ENCODE results near the gene MRM2.

MRM2 gene

DNA sequence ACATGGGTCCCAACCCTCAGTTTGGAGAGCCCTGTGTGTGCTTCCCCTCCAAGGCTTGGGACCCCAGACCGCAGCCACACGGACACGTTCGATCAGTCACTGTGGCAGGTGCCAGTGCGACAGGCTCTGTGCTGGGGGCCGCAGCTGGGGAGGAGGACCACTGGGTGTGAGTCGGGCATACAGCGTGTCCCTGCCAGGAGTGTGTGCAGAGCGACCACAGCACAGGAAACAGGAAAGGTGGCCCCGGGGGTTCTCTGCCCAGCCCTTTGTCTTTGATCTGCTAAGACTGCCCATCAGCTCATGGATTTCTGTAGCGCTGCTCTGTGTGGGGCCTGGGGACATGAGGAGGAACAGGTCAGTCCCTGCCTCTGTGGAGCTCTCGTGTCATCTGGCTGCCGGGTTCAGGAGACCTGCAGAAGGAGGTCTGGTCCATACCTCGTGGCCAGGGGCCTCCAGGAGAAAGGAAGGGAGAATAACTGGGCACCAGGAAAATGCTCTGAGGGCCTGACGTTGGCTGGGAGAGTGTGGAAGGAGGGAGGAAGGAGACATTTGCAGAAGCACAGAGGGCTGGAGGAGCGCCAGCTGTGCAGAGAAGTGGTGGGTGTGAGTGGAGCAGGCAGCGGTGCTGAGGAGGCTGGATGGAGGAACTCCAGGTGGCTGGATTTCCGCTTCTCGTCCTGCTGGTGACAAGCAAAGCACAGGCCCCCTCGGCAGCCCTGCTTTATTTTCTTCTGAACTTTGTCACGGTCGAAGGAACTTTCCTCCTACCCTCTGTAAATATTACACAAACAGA is 4.1 kb upstream of the MRM2 start:
- DNase-seq: no peak

- no peak for DNase-seq
Measured at GRCh38 chr7:2244404-2244995, 2.5 kb upstream of the MRM2 start.

DNA sequence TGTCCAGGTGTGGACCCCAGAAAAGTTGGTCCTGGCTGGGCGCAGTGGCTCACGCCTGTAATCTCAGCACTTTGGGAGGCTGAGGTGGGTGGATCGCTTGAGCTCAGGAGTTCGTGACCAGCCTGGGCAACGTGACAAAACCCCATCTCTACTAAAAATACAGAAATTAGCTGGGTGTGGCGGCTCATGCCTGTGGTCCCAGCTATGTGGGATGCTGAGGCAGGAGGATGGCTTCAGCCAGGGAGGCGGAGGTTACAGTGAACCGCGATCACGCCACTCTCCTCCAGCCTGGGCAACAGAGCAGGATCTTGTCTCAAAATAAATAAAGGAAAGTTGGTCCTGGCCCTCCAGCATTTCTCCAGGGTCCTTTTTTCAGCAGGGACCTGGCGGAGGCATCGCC is 1.5 kb upstream of the MRM2 start:
- no peak for DNase-seq

DNA sequence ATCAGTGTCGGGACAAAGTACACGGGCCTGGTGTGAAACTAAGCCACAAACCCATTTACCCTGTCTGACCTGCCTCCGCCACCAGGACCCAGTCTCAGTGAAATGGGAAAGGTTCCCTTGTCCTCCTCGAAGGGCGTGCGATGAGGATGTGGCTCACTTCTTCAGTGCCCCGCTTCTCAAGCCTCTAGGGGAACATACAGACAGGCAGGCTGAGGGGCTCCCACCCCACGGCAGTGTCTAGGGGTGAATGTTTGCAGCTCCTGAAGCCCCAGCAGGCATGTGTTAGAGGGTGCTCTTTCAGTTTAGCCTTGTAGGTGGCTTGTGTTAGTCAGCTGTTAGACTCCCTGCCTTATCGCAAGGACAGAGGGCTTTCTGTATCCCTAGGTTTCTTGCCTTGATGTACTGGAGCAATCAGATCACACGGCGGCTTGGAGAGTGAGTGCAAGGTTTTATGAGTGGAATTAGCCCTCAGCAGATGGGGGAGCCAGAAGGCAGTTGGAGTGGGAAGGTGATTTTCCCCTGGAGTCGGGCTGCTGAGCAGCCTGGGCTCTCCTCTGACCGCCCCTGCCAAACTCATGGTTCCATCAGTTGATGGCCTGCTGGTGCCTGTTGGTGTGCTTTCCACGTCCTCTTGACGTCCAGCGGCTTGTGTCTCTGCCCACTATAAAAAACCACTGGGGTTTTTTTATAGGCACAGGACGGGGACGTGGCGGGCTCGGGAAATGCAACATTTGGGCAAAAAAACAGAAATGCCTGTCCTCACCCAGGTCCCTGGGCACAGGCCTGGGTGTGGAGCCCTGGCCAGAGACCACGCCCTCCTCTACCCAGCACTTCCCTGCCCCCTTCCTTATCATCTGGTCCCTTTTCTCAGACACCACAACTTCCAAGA is 780 bp upstream of the MRM2 start:
- DNase-seq: no peak

- no peak for DNase-seq
Measured at GRCh38 chr7:2239242-2239641, 2.8 kb downstream of the MRM2 start.

DNA sequence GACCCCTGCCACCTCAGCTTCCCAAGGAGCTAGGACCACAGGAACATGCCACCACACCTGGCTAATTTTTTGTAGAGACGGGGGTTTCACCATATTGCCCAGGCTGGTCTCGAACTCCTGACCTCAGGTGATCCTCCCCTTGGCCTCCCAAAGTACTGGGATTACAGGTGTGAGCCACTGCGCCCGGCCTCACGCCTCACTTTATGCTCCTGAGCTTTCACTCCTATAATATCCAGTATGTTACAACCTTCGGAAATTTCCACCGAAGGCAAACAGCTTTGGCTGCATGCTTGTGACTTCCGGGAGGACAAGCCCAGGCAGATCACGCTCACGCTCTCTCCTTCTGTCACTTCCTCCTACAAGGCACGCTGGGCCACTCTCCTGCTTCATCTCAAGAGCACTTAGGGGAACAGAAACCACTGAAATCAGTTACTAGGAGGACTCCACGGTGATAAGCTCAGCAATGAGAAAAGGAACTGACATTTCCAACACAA is 4.8 kb downstream of the MRM2 start:
- DNase-seq: no peak

DNA sequence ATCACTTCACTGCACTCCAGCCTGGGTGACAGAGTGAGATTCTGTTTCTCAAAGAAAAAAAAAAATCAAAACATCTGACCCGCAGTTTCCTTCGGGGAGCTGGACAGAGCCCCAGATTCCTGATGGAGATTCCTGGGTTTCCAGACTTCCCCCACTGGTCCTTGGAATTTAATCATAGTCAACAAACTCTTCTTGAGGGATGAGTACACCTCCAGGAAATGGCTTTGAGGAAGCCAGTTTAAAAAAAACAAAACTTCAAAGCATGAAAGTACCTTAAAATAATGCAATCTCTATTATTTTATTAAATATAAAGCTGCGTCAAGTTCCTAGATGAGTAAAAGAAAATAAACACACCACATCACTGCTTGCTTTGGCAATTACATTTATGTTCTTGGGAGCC is 8.1 kb downstream of the MRM2 start:
- DNase-seq: no peak

DNA sequence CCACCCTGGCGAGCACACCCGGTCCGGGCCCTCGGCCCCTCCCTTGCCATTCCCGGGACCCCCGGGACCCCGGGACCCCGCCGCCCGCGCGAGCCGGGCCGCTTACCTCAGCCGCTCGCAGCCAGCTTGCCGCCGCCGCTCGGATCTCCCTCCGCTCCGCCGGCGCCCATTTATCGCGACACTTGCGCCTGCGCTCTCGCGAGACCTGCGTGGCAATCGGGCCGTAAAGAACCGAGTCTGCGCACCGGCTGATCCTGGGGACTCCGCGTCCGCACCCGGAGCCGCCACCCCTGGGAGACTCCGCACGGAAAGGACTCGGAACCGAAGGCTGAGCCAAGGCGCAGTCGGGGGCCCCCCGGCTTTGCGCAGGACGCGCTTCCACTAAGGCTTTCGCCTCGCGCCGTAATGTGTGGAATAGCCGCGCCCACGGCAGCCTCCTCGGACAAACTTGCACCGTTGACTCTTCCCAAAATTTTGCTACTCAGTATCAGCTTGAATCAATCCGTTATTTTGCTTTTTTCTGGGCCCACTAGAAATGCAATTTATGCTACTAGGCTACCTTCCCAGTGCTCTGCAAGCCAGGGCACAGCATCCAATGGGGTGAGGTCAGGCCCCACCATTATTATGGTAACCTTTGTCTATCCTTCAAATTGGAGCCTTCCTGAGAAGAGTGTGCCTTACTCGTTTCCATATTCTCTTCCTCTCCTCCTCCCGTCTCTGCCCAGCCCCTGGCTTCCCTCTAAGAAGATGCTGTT is 9.1 kb downstream of the MRM2 start, which contains the start of gene MAD1L1:
MAD1L1 (minus strand) TSS at position 180 of the 755 bp plus-strand sequence. CDS start 2,812 bp downstream, outside the sequence.
- peak; percentile 15 for DNase-seq

DNA sequence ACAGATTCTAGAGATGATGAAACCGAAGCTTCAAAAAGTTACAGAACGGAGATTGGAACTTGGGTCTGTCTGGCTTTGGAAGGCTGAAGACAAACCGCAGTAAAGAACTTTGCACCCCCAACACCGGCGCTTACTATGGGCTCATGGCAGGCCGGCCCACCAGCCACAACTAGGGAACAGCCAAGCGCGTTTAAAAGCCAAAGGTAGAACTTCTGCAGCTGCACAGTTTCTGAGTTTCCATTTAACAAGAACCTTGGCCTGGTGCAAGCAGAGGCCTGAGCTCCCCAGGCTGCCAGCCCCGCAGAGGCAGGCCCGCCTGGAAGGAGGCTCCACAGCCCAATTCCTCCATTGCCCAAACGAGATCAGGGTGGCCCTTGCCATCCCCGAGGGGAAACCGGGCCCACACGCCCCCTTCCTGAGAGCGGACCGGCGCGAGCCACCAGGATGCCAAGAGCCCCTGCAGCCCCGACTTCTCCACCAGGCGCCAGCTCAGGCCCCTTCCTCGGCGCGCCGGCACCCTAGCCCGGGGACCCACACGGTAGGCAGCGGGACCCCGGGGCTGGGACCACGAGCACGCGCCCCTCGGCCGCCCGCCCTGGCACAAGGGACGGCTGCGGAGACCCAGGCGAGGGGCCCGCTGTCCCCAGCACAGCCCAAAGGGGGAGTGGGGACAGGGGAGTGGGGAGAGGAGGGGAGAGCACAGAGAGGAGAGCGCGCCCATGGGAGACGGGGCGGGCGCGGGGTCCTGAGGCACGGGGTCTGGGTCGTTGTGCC is 9.8 kb downstream of the MRM2 start:
- DNase-seq: no peak

DNA sequence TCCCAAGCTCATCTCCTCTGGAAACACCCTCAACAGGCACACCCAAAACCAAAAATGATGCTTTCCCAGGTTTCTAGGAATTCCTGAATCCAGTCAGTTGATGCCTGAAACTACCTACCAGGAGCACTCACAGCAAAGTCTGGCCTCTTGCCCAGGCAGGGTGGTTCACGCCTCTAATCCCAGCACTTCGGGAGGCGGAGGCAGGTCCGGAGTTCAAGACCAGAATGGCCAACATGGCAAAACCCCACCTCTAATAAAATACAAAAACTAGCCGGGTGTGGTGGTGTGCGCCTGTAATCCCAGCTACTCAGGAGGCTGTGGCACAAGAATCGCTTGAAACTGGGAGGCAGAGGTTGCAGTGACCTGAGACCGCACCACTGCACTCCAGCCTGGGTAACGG is 11.1 kb downstream of the MRM2 start:
- DNase-seq: no peak

DNA sequence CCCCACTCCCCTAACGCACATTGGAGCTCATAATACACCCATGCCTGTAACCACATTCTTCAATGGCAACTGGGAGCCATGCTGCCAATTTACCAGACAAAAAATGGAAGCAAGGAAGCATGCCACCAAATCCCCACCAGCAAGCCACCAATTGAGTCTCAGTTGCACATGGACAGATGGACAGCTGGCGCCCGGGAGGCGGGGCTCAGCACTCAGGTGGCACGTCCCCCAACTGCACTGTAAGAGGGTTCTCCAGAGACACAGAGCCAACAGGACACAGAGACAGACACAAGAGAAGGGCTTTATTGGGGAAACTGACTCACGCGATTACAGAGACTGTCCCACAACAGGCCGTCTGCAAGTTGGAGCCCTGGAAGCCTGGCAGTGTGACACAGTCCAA is 11.8 kb downstream of the MRM2 start:
- DNase-seq: no peak

- DNase-seq: no peak
Measured at GRCh38 chr7:2229467-2229866, 12.5 kb downstream of the MRM2 start.

DNA sequence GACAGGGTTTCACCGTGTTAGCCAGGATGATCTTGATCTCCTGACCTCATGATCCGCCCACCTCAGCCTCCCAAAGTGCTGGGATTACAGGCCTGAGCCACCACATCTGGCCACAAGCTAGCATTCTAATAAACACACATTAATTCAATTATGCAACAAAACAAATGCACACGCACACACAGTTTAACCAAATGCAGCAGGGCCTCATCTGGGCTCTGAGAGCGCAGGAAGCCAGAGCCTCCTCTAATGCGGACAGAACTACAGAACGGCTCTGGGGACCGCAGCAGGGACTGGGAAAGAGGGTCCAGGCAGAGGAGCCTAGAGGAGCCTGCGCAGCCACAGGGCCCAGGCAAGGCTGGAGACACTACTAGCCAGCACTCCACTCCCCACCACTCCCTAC is 13.1 kb downstream of the MRM2 start:
- DNase-seq: no peak

GRCh38 chr7:2227699-2228098 is 14.3 kb downstream of the MRM2 start:
- DNase-seq: no peak

DNA sequence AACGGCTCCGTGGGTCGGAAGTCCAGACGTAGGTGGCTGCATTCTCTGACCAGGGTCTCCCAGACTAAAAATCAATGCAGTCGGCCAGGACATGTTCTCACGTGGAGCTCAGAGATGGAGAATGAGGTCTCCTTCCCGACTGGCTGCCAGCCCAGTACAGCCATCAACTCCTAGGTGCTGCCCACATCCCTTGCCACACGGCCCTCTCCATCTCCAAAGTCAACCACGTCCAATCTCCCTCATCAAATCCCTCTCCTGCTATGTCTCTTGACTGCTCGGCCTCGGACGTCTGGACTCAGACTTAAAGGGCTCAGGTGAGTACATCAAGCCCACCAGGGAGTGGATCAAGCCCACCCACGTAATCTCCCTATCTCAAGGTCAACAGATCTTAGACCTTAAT is 16.2 kb downstream of the MRM2 start:
- no peak for DNase-seq

GRCh38 chr7:2225336-2225735 is 16.7 kb downstream of the MRM2 start:
- DNase-seq: no peak

DNA sequence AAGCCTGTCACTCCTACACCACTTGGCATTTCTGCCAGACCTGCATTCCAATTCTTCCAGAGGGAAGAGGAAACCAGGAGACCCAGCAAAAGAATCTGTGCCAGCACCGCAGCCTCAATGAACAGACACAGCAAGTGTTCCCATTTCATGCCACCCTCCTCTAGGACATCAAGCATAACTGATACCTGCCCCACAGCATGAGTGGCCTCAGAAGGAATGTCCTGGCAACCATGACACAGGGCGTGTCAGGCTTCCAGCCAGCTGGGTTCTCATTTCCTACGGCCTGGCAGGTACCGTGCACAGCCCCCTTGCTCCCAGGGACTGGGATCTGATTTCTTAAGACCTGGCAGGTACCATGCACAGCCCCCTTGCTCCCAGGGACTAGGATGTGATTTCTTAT is 17.1 kb downstream of the MRM2 start:
- DNase-seq: no peak

- no peak for DNase-seq
Measured at GRCh38 chr7:2224491-2224928, 17.5 kb downstream of the MRM2 start.

DNA sequence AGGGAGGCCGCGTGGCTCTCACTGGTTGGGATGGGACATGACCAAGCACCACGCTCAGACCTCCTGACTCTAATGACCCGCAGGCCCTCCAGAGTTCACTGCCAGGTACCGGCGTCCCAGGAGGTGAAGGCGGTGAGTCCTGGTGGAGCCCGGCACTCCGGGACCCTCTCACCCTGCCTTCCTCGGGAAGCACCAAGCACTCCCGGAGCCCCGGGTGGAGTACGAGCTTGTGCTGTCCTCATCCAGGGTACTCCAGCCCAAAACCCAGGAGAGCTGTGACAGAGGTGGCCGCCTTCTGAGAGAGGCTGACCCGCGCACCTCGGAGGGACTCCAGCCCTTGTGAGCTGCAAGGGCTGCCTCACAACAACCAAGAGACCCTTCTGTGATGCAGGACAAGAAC is 18.7 kb downstream of the MRM2 start:
- DNase-seq: no peak

- DNase-seq: no peak
Measured at GRCh38 chr7:2222516-2222915, 19.5 kb downstream of the MRM2 start.

GRCh38 chr7:2220954-2221353 is 21.1 kb downstream of the MRM2 start:
- DNase-seq: no peak

GRCh38 chr7:2220506-2220905 is 21.5 kb downstream of the MRM2 start:
- no peak for DNase-seq
